ENCODE data around the gene TRERF1. TPM values are rescaled to one million over a fixed set of nuclear protein-coding genes. Genes with fewer than 3 reads are reported as not detected.

The TRERF1 gene
- total RNA-seq, 1 experiment from 2014 or later, result 14.5 TPM

- no TSS peak for BruUV-seq (replicated peaks)
These were observed 137.0 kb downstream of the TRERF1 start for GRCh38 chr6:42314571-42315258.

DNA sequence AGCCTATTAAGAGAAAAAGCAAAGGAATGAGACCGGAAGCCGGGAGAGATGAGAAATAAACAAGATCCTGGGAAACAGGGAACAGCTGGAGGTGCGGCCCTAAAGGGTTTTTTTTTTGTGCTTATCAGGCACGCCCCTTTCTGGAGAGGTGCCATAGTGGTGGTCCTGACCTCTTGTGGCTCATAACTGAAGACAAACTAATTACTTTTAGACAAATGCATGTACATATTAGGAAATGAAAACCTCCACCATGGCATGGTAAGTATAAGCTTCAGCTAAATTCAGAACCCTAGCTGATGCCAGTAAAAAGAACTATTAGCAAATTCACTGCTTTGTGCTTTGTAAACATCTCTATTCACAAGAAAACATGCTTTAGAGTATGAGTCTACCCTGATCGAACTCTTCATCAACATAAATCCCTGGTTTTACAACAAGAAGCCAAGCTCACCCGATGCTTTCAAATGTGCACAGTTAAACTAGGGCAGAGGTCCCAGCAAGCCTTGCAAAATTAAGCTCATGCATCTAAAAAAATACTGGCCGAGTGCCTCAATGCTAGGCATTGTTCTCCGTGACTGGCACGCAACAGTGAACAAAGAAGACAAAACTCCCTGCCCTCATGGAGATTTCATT is 137.7 kb downstream of the TRERF1 start:
- Histone ChIP-seq H3F3A (ENCODE audit: insufficient read depth, low read depth) (peaks cover 50% of the 10 kb centered on the region), H3K27ac (peak overlapping the region; percentile 93), H2AFZ (no peak overlapping the region), H3K9me2 (ENCODE audit: insufficient read depth) (no peaks in the 10 kb centered on the region), H3K9me3 (ENCODE audit: insufficient read depth, low read depth) (no peaks in the 10 kb centered on the region), H3K4me2 (peak overlapping the region; percentile 55), H4K20me1 (ENCODE audit: insufficient read depth) (no peaks in the 10 kb centered on the region), H3K4me1 (replicated peaks; ENCODE audit: insufficient read depth) (peaks cover 64% of the 10 kb centered on the region), H3K27me3 (ENCODE audit: insufficient read depth, low read depth) (no peaks in the 10 kb centered on the region), H3K36me3 (ENCODE audit: low read depth) (no peaks in the 10 kb centered on the region), H3K79me2 (ENCODE audit: low read depth) (peaks cover 42% of the 10 kb centered on the region), H3K4me3 (no peak overlapping the region)
- CTCF ChIA-PET, result no interaction called here
- DNase-seq, result no peak
- BruUV-seq (replicated peaks), result no TSS peak
- intact Hi-C loops (cut with micrococcal nuclease; ENCODE audit: unreplicated experiment), result no loop called here
- POLR2A ChIA-PET (ENCODE audit: unreplicated experiment), result interaction anchor here (0.6 to 0.7 kb wide), 4 partner anchors 25 to 331 kb away, joined by 3 to 16 read pairs (median 8); partner anchors contain the start of gene TRERF1
- TF ChIP-seq CTCF (conservative IDR thresholded peaks at IDR 0.05) (no peak), EZH2 (IDR thresholded peaks at IDR 0.05; ENCODE audit: low read depth) (no peak)

More at GRCh38 chr6:42314571-42315258, 137.0 kb downstream of the TRERF1 start:
- peaks cover 64% of the 10 kb centered on the region for H3K4me1 ChIP-seq (replicated peaks; ENCODE audit: insufficient read depth)
- peaks cover 42% of the 10 kb centered on the region for H3K79me2 ChIP-seq (ENCODE audit: low read depth)
- ChIA-PET CTCF (no interaction called here), POLR2A (ENCODE audit: unreplicated experiment) (interaction anchor here (0.6 to 0.7 kb wide), 3 partner anchors 24 to 137 kb away, joined by 3 to 13 read pairs (median 3); partner anchors contain the start of gene TRERF1)
- H3K27me3 ChIP-seq (ENCODE audit: insufficient read depth, low read depth), result no peaks in the 10 kb centered on the region
- no peaks in the 10 kb centered on the region for H3K36me3 ChIP-seq (ENCODE audit: low read depth)
- intact Hi-C loops (cut with micrococcal nuclease; ENCODE audit: unreplicated experiment), result no loop called here
- no peak overlapping the region for H2AFZ ChIP-seq
- H3K27ac ChIP-seq, result peak overlapping the region; percentile 93
- H3K9me3 ChIP-seq (ENCODE audit: insufficient read depth, low read depth), result no peaks in the 10 kb centered on the region
- no peaks in the 10 kb centered on the region for H3K9me2 ChIP-seq (ENCODE audit: insufficient read depth)
- peak in 1 of 2 experiments; percentile 71 for DNase-seq
- H3K4me3 ChIP-seq, result no peak overlapping the region
- H3F3A ChIP-seq (ENCODE audit: insufficient read depth, low read depth), result peaks cover 50% of the 10 kb centered on the region
- no peaks in the 10 kb centered on the region for H4K20me1 ChIP-seq (ENCODE audit: insufficient read depth)
- H3K4me2 ChIP-seq, result peak overlapping the region; percentile 55
- TF ChIP-seq EZH2 (IDR thresholded peaks at IDR 0.05; ENCODE audit: low read depth) (no peak), CTCF (conservative IDR thresholded peaks at IDR 0.05) (no peak)

- Histone ChIP-seq H2AFZ (no peak overlapping the region), H3K4me2 (peak overlapping the region; percentile 55; the same call in 1 of the 2 replicates), H3K9me2 (ENCODE audit: insufficient read depth) (no peaks in the 10 kb centered on the region), H3K9me3 (ENCODE audit: insufficient read depth, low read depth) (no peaks in the 10 kb centered on the region), H3K27me3 (ENCODE audit: insufficient read depth, low read depth) (no peaks in the 10 kb centered on the region), H3K4me1 (replicated peaks; ENCODE audit: insufficient read depth) (peaks cover 64% of the 10 kb centered on the region), H3F3A (ENCODE audit: insufficient read depth, low read depth) (peaks cover 45% of the 10 kb centered on the region), H3K27ac (peak overlapping the region; percentile 93), H4K20me1 (ENCODE audit: insufficient read depth) (no peaks in the 10 kb centered on the region), H3K36me3 (ENCODE audit: low read depth) (no peaks in the 10 kb centered on the region), H3K79me2 (ENCODE audit: low read depth) (peaks cover 35% of the 10 kb centered on the region), H3K4me3 (no peak overlapping the region)
- CTCF ChIA-PET, result no interaction called here
- TF ChIP-seq EZH2 (IDR thresholded peaks at IDR 0.05; ENCODE audit: low read depth) (no peak), CTCF (conservative IDR thresholded peaks at IDR 0.05) (no peak)
- intact Hi-C loops (cut with micrococcal nuclease; ENCODE audit: unreplicated experiment), result no loop called here
- no TSS peak for BruUV-seq (replicated peaks)
- POLR2A ChIA-PET (ENCODE audit: unreplicated experiment), result no interaction called here
- DNase-seq, result no peak
These were observed 138.7 kb downstream of the TRERF1 start for GRCh38 chr6:42313038-42313437.
